H1 (cell line): Measurements from ENCODE around the gene KRTAP3-2. TPM values are rescaled to one million over a fixed set of nuclear protein-coding genes. Genes with fewer than 3 reads are reported as not detected.

Source experiments
- CTCF ChIA-PET: fragments of 300-600 bp; sonication (Branson Sonifier 250); formaldehyde crosslinking; loops from one replicate; lab custom pipeline; 2021; ENCODE audit not compliant: partially characterized antibody; lab: Charles Lee
- POLR2A ChIA-PET: fragments of 300-600 bp; sonication (Branson Sonifier 250); formaldehyde crosslinking; loops from one replicate; lab custom pipeline; 2021; ENCODE audit warnings: inconsistent platforms; ENCODE audit not compliant: partially characterized antibody; lab: Charles Lee
- DNase-seq, 2 experiments: peaks; one replicate each; pipeline versions ENCODE4 v3.0.0 to v3.0.0-alpha.2; 2010 to 2022; ENCODE audit warnings: low spot score in 2 of 2, low read depth in 1 of 2, mixed read lengths in 1 of 2
- FAIRE-seq: peaks from 2 replicates; lab custom pipeline; 2011; peaks lifted over from hg19 to GRCh38; lab: Jason Lieb, UNC
- H2AFZ ChIP-seq: 2 replicates; pipeline ENCODE4 v1.8.1; 2012; ENCODE audit warnings: low read length, inconsistent platforms
- H2AK5ac ChIP-seq: 2 replicates; pipeline ENCODE4 v1.6.1; 2013; ENCODE audit warnings: low read depth, low read length
- H2BK120ac ChIP-seq: replicated peaks from 2 replicates; pipeline ENCODE3; 2013; ENCODE audit warnings: low read depth, low read length, inconsistent platforms
- H2BK12ac ChIP-seq: 2 replicates; pipeline ENCODE4 v1.6.1; 2013; ENCODE audit warnings: low read depth, low read length
- H2BK15ac ChIP-seq: 2 replicates; pipeline ENCODE4 v1.6.1; 2013; ENCODE audit warnings: low read length
- H2BK20ac ChIP-seq: 2 replicates; pipeline ENCODE4 v1.6.1; 2013; ENCODE audit warnings: low read length
- H2BK5ac ChIP-seq: 2 replicates; pipeline ENCODE4 v1.6.1; 2013; ENCODE audit warnings: low read depth, low read length
- H3K14ac ChIP-seq: 2 replicates; pipeline ENCODE4 v1.6.1; 2013; ENCODE audit warnings: inconsistent platforms; ENCODE audit not compliant: insufficient read length
- H3K18ac ChIP-seq: 2 replicates; pipeline ENCODE4 v1.6.1; 2013; ENCODE audit warnings: low read length; ENCODE audit errors: extremely low read depth
- H3K23ac ChIP-seq: 2 replicates; pipeline ENCODE4 v1.6.1; 2013; ENCODE audit warnings: inconsistent platforms; ENCODE audit not compliant: insufficient read length
- H3K23me2 ChIP-seq: 2 replicates; pipeline ENCODE4 v1.6.1; 2013; ENCODE audit warnings: low read depth, low read length
- H3K27ac ChIP-seq: 2 replicates; pipeline ENCODE4 v1.6.1; 2011; ENCODE audit warnings: low read depth, low read length, inconsistent platforms
- H3K27me3 ChIP-seq, 4 experiments: replicated peaks in 1 of 4; 1 replicate in 1 of 4; 2 replicates in 3 of 4; pipeline versions ENCODE4 v1.6.1 to v1.8.1; 2011 to 2013; ENCODE audit warnings: low read length in 3 of 4, mild to moderate bottlenecking in 3 of 4, inconsistent platforms in 2 of 4, mixed read lengths in 2 of 4, moderate library complexity in 1 of 4; ENCODE audit not compliant: control insufficient read depth in 3 of 4, insufficient read depth in 3 of 4; ENCODE audit errors: extremely low read depth in 1 of 4
- H3K36me3 ChIP-seq, 4 experiments: 2 replicates each; pipeline versions ENCODE4 v1.6.1 to v1.8.1; 2011 to 2013; ENCODE audit warnings: mild to moderate bottlenecking in 4 of 4, low read length in 3 of 4, moderate library complexity in 2 of 4, control low read depth in 1 of 4, inconsistent platforms in 1 of 4; ENCODE audit not compliant: insufficient read depth in 4 of 4, control insufficient read depth in 2 of 4
- H3K4ac ChIP-seq: replicated peaks from 2 replicates; pipeline ENCODE3; 2013; ENCODE audit warnings: low read length, low read depth, mixed read lengths, inconsistent platforms; ENCODE audit not compliant: insufficient read length
- H3K4me1 ChIP-seq, 4 experiments: replicated peaks in 1 of 4; 1 replicate in 1 of 4; 2 replicates in 3 of 4; pipeline versions ENCODE4 v1.6.1 to v1.8.1; 2011 to 2013; ENCODE audit warnings: low read length in 3 of 4, inconsistent platforms in 2 of 4, mixed read lengths in 1 of 4; ENCODE audit not compliant: insufficient read depth in 4 of 4, control insufficient read depth in 3 of 4
- H3K4me2 ChIP-seq, 2 experiments: 2 replicates each; pipeline versions ENCODE4 v1.6.1 to v1.8.1; 2011 to 2013; ENCODE audit warnings: low read depth in 2 of 2, low read length in 2 of 2, control low read depth in 1 of 2, inconsistent platforms in 1 of 2, mild to moderate bottlenecking in 1 of 2; ENCODE audit not compliant: insufficient read depth in 1 of 2
- H3K4me3 ChIP-seq, 4 experiments: fragments of 200-600, 300-600 bp in 1 of 4; sonication (generic), shearing (Covaris generic), sonication (Bioruptor Twin) in 1 of 4; 2 replicates each; pipeline versions ENCODE4 v1.5.1 to v1.8.1; 2011 to 2016; ENCODE audit warnings: low read length in 4 of 4, low read depth in 3 of 4, control low read depth in 2 of 4, inconsistent platforms in 2 of 4, mild to moderate bottlenecking in 2 of 4, mixed read lengths in 1 of 4, moderate library complexity in 1 of 4; ENCODE audit not compliant: insufficient read depth in 2 of 4; ENCODE audit errors: extremely low read depth in 1 of 4
- H3K56ac ChIP-seq: replicated peaks from 2 replicates; pipeline ENCODE3; 2013; ENCODE audit warnings: low read depth, mild to moderate bottlenecking, mixed read lengths, low read length, inconsistent platforms; ENCODE audit not compliant: insufficient read length
- H3K79me1 ChIP-seq: 2 replicates; pipeline ENCODE4 v1.6.1; 2013; ENCODE audit warnings: low read depth, low read length, control low read depth
- H3K79me2 ChIP-seq, 2 experiments: 2 replicates each; pipeline versions ENCODE4 v1.6.1 to v1.8.1; 2012 to 2013; ENCODE audit warnings: low read length in 2 of 2, mild to moderate bottlenecking in 2 of 2, inconsistent platforms in 1 of 2; ENCODE audit not compliant: insufficient read depth in 2 of 2, control insufficient read depth in 1 of 2
- H3K9ac ChIP-seq, 4 experiments: replicated peaks in 1 of 4; 1 replicate in 1 of 4; 2 replicates in 3 of 4; pipeline versions ENCODE4 v1.6.1 to v1.8.1; 2011 to 2013; ENCODE audit warnings: low read depth in 3 of 4, low read length in 3 of 4, control low read depth in 2 of 4, mild to moderate bottlenecking in 2 of 4, moderate library complexity in 2 of 4, inconsistent platforms in 1 of 4; ENCODE audit errors: extremely low read depth in 1 of 4
- H3K9me3 ChIP-seq, 2 experiments: 2 replicates each; pipeline versions ENCODE4 v1.6.1 to v1.8.1; 2012 to 2013; ENCODE audit warnings: mild to moderate bottlenecking in 2 of 2, moderate library complexity in 2 of 2, control low read depth in 1 of 2, inconsistent platforms in 1 of 2, low read depth in 1 of 2, low read length in 1 of 2, mixed read lengths in 1 of 2; ENCODE audit not compliant: insufficient read depth in 2 of 2
- H4K20me1 ChIP-seq, 2 experiments: replicated peaks in 1 of 2; 2 replicates each; pipeline versions ENCODE3 to v1.8.1; 2011 to 2013; ENCODE audit warnings: inconsistent platforms in 2 of 2, low read length in 2 of 2, mild to moderate bottlenecking in 1 of 2; ENCODE audit not compliant: insufficient read depth in 2 of 2, control insufficient read depth in 1 of 2
- H4K5ac ChIP-seq: 2 replicates; pipeline ENCODE4 v1.6.1; 2013; ENCODE audit warnings: low read length, low read depth, mixed read lengths, inconsistent platforms; ENCODE audit not compliant: insufficient read length
- H4K8ac ChIP-seq: 2 replicates; pipeline ENCODE4 v1.8.0; 2013; ENCODE audit warnings: mild to moderate bottlenecking, moderate library complexity, low read length, inconsistent platforms; ENCODE audit not compliant: insufficient read depth; ENCODE audit errors: extremely low read depth
- H4K91ac ChIP-seq: replicated peaks from 2 replicates; pipeline ENCODE3; 2013; ENCODE audit warnings: low read length, mixed read lengths, inconsistent platforms; ENCODE audit not compliant: insufficient read length
- EZH2 ChIP-seq: fragments of 200-600 bp; sonication (generic); IDR thresholded peaks from 2 replicates; pipeline ENCODE4 v1.7.1; 2012; ENCODE audit warnings: low read depth, mild to moderate bottlenecking, moderate library complexity, low read length, inconsistent platforms; ENCODE audit not compliant: severe bottlenecking
- MAFK ChIP-seq: IDR thresholded peaks from 2 replicates; pipeline ENCODE4 v1.6.1; 2012; ENCODE audit warnings: low read depth, mild to moderate bottlenecking, improper control_type of control experiment, low read length
- WGBS, 2 experiments: shearing (Covaris generic) in 1 of 2; methylation state at CpG; one replicate each; pipeline versions ENCODE4 v1.1.6 to v1.1.7; 2013 to 2015; ENCODE audit warnings: low lambda C conversion rate in 2 of 2, mixed read lengths in 2 of 2, inconsistent platforms in 1 of 2, low coverage in 1 of 2, missing lambda C conversion rate in 1 of 2; ENCODE audit not compliant: insufficient replicate concordance in 2 of 2, insufficient coverage in 1 of 2, insufficient read length in 1 of 2; ENCODE audit errors: extremely low coverage in 1 of 2, missing lambda C conversion rate in 1 of 2; 5-methylcytosine and 5-hydroxymethylcytosine counted together
- polyA plus RNA-seq, 7 experiments: library from polyadenylated mRNA; depleted of rRNA in 3 of 7; stranded (reverse) in 5 of 7; unstranded in 2 of 7; fragments of >200 nt in 5 of 7; fragments of 200-250 nt in 2 of 7; gene quantifications; 1 replicate in 5 of 7; 2 replicates in 1 of 7; 4 replicates in 1 of 7; pipeline versions ENCODE4 v1.2.1 to v1.2.3, GENCODE V29; 2011 to 2013; ENCODE audit warnings: missing spikeins in 2 of 7, mixed read lengths in 2 of 7
- total RNA-seq: library from RNA; stranded (reverse); fragmentation: NEBNext Ultra II Directional; extraction: Animal tissue kit (Norgen Biotek cat#: 25700); gene quantifications from 2 replicates; pipeline ENCODE4 v1.2.1, GENCODE V29; 2021
- TF ChIP-seq, protein P1 (sequence below), 3 experiments: IDR thresholded peaks; 1 replicate in 2 of 3; 2 replicates in 1 of 3; pipeline versions ENCODE4 v1.5.1 to v1.6.1; 2011; ENCODE audit warnings: low read length in 3 of 3, mild to moderate bottlenecking in 3 of 3, inconsistent platforms in 2 of 3, low read depth in 1 of 3, moderate library complexity in 1 of 3; ENCODE audit not compliant: insufficient read depth in 1 of 3; ENCODE audit errors: control extremely low read depth in 1 of 3

Gene KRTAP3-2
- total and polyA plus RNA-seq, 2 of the 8 experiments (the other 6 are each of a cell fraction or from before 2014, with no cell fraction given): not detected

DNA sequence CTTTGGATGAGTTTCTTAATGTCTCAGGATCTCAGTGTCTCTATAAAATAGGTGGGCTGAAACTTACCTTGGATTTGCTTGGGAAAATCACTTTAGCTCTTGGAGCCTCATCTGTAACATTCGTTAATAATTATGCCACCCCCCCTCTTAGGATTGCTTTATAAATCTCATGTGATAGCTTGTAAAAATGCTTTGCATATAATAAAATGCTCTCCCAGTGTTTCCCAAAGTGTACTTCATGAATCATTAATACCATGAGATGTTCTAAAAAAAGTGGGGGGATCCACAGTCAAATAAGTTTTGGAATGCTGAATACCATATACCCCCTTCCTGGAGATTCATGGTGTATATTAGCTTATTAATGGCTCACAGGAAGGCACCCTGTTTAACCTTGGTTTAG, 38.1 kb downstream of the KRTAP3-2 start:
- Histone ChIP-seq H3K36me3 (no peaks in the 10 kb centered on the region), H2BK15ac (no peak overlapping the region), H4K20me1 (no peaks in the 10 kb centered on the region), H4K91ac (no peak overlapping the region)
- TF ChIP-seq MAFK (no peak), EZH2 (no peak)
- TF ChIP-seq, protein P1, sequence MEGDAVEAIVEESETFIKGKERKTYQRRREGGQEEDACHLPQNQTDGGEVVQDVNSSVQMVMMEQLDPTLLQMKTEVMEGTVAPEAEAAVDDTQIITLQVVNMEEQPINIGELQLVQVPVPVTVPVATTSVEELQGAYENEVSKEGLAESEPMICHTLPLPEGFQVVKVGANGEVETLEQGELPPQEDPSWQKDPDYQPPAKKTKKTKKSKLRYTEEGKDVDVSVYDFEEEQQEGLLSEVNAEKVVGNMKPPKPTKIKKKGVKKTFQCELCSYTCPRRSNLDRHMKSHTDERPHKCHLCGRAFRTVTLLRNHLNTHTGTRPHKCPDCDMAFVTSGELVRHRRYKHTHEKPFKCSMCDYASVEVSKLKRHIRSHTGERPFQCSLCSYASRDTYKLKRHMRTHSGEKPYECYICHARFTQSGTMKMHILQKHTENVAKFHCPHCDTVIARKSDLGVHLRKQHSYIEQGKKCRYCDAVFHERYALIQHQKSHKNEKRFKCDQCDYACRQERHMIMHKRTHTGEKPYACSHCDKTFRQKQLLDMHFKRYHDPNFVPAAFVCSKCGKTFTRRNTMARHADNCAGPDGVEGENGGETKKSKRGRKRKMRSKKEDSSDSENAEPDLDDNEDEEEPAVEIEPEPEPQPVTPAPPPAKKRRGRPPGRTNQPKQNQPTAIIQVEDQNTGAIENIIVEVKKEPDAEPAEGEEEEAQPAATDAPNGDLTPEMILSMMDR (IDR thresholded peaks at IDR 0.05; ENCODE audit: control extremely low read depth in 1 of 3, insufficient read depth in 1 of 3, low read depth in 1 of 3, low read length in 3 of 3): no peak
- TF ChIP-seq, all 59 proteins: peak for 0
- Histone ChIP-seq H4K5ac (no peak overlapping the region), H3K9ac (no peak overlapping the region), H2BK120ac (no peak overlapping the region), H3K27me3 (no peaks in the 10 kb centered on the region), H4K8ac (no peak overlapping the region), H3K27ac (no peak overlapping the region), H3K23ac (no peak overlapping the region), H3K23me2 (no peaks in the 10 kb centered on the region), H2BK12ac (no peak overlapping the region), H3K4ac (no peak overlapping the region), H3K79me2 (no peaks in the 10 kb centered on the region), H2BK5ac (no peak overlapping the region), H3K4me1 (peaks cover 0 to 7% (median 0%) of the 10 kb centered on the region in 4 experiments; a peak in 2 of 7 replicates), H3K4me2 (no peak overlapping the region), H3K14ac (no peak overlapping the region), H3K18ac (no peak overlapping the region), H2AFZ (no peak overlapping the region), H3K56ac (no peak overlapping the region), H2AK5ac (no peak overlapping the region), H3K4me3 (no peak overlapping the region), H2BK20ac (no peak overlapping the region), H3K79me1 (no peaks in the 10 kb centered on the region), H3K9me3 (no peaks in the 10 kb centered on the region)
- 84% methylated on average over 1 of the region's 1 CpG; no CpG with 5 or more reads in 1 of the 2 experiments for WGBS, 2 experiments
- CTCF ChIA-PET: interaction anchor here (0.6 to 5.0 kb wide), 4 partner anchors 9 to 526 kb away, joined by 3 to 34 read pairs (median 4); no protein-coding TSS in a partner anchor
- POLR2A ChIA-PET: no interaction called here
- DNase-seq (no peak), FAIRE-seq (no peak)
